Measurements from ENCODE around the gene RPL12. TPM values are rescaled to one million over a fixed set of nuclear protein-coding genes. Genes with fewer than 3 reads are reported as not detected.

Gene RPL12
- total and polyA plus RNA-seq, 4 donors: 289 to 829 (median 485) TPM

GRCh38 chr9:127500862-127501261, 49.7 kb upstream of the RPL12 start:
- DNase-seq (ENCODE audit: low spot score): no peak
- H3K27ac ChIP-seq (ENCODE audit: low read depth in 1 of 2, low read length in 2 of 2): no peak overlapping the region
- peaks cover 0 to 22% (median 12%) of the 10 kb centered on the region in 4 donors for H3K36me3 ChIP-seq (ENCODE audit: control insufficient read depth in 4 of 4, insufficient read depth in 3 of 4, low read depth in 1 of 4, low read length in 3 of 4)
- H3K9me3 ChIP-seq (ENCODE audit: control insufficient read depth in 4 of 4, low read length in 3 of 4): no peaks in the 10 kb centered on the region
- H3K9ac ChIP-seq (ENCODE audit: low read depth in 1 of 2, low read length in 2 of 2): no peak overlapping the region
- TF ChIP-seq EGR1 (IDR thresholded peaks at IDR 0.05; ENCODE audit: low read depth in 2 of 2) (no peak), TAF1 (conservative IDR thresholded peaks at IDR 0.05) (no peak), CTCF (IDR thresholded peaks at IDR 0.05; ENCODE audit: low read depth, low read length, missing input control) (no peak), HNF4A (conservative IDR thresholded peaks at IDR 0.05) (no peak), SP1 (IDR thresholded peaks at IDR 0.05) (no peak), RAD21 (IDR thresholded peaks at IDR 0.05) (no peak), FOXA1 (IDR thresholded peaks at IDR 0.05) (no peak), NR2F2 (IDR thresholded peaks at IDR 0.05) (no peak), HNF4G (IDR thresholded peaks at IDR 0.05) (no peak), YY1 (IDR thresholded peaks at IDR 0.05) (no peak), RXRA (IDR thresholded peaks at IDR 0.05) (no peak), ATF3 (IDR thresholded peaks at IDR 0.05) (no peak), JUND (IDR thresholded peaks at IDR 0.05) (no peak), MAX (IDR thresholded peaks at IDR 0.05) (no peak)
- H3K27me3 ChIP-seq (ENCODE audit: control insufficient read depth in 4 of 4, insufficient read depth in 4 of 4, low read length in 3 of 4): no peaks in the 10 kb centered on the region
- no peak overlapping the region for H3K4me3 ChIP-seq (ENCODE audit: low read depth in 1 of 3, low read length in 3 of 3)
- no peaks in the 10 kb centered on the region for H3K4me1 ChIP-seq (ENCODE audit: control insufficient read depth in 4 of 4, insufficient read depth in 4 of 4, low read length in 3 of 4)
- 92% methylated on average over 9 of the region's 9 CpGs for WGBS

GRCh38 chr9:127500399-127500798, 49.2 kb upstream of the RPL12 start:
- Histone ChIP-seq H3K4me3 (ENCODE audit: low read depth in 1 of 3, low read length in 3 of 3) (no peak overlapping the region), H3K9me3 (ENCODE audit: control insufficient read depth in 4 of 4, low read length in 3 of 4) (no peaks in the 10 kb centered on the region), H3K9ac (ENCODE audit: low read depth in 1 of 2, low read length in 2 of 2) (no peak overlapping the region), H3K27me3 (ENCODE audit: control insufficient read depth in 4 of 4, insufficient read depth in 4 of 4, low read length in 3 of 4) (no peaks in the 10 kb centered on the region), H3K36me3 (ENCODE audit: control insufficient read depth in 4 of 4, insufficient read depth in 3 of 4, low read depth in 1 of 4, low read length in 3 of 4) (peaks cover 0 to 27% (median 14%) of the 10 kb centered on the region in 4 donors), H3K4me1 (ENCODE audit: control insufficient read depth in 4 of 4, insufficient read depth in 4 of 4, low read length in 3 of 4) (peaks cover 0 to 1% (median under 1%) of the 10 kb centered on the region in 4 donors), H3K27ac (ENCODE audit: low read depth in 1 of 2, low read length in 2 of 2) (no peak overlapping the region)
- no peak for DNase-seq (ENCODE audit: low spot score)
- no peak for TF ChIP-seq GABPA (IDR thresholded peaks at IDR 0.05 in 1 of 2, conservative IDR thresholded peaks at IDR 0.05 in 1 of 2)
- no peak for TF ChIP-seq RXRA (IDR thresholded peaks at IDR 0.05)
- TF ChIP-seq ZBTB33 (IDR thresholded peaks at IDR 0.05): no peak
- no peak for TF ChIP-seq EGR1 (IDR thresholded peaks at IDR 0.05; ENCODE audit: low read depth in 2 of 2)
- no peak for TF ChIP-seq YY1 (IDR thresholded peaks at IDR 0.05)
- TF ChIP-seq HNF4A (conservative IDR thresholded peaks at IDR 0.05): no peak
- no peak for TF ChIP-seq REST (IDR thresholded peaks at IDR 0.05)
- TF ChIP-seq MAX (IDR thresholded peaks at IDR 0.05): no peak
- TF ChIP-seq TAF1 (conservative IDR thresholded peaks at IDR 0.05): no peak
- TF ChIP-seq CTCF (IDR thresholded peaks at IDR 0.05; ENCODE audit: low read depth, low read length, missing input control): no peak
- 91% methylated on average over 6 of the region's 6 CpGs for WGBS
